ENCODE measurements around the gene NAIF1. TPM values are rescaled to one million over a fixed set of nuclear protein-coding genes. Genes with fewer than 3 reads are reported as not detected.

NAIF1 gene
- total RNA-seq, 1 experiment from 2014 or later: 12.4 TPM

GRCh38 chr9:128077847-128078503, 10.9 kb upstream of the NAIF1 start:
- TF ChIP-seq FOXK1 (CRISPR knock-in tag; IDR thresholded peaks at IDR 0.05) (no peak), TP53 (CRISPR knock-in tag; IDR thresholded peaks at IDR 0.05) (no peak), MXD4 (CRISPR knock-in tag; IDR thresholded peaks at IDR 0.05; ENCODE audit: borderline replicate concordance) (no peak), ZNF281 (CRISPR knock-in tag; IDR thresholded peaks at IDR 0.05) (no peak), GABPB1 (CRISPR knock-in tag; IDR thresholded peaks at IDR 0.05) (no peak), ARID4B (CRISPR knock-in tag; IDR thresholded peaks at IDR 0.05; ENCODE audit: borderline replicate concordance) (no peak), TCF7 (CRISPR knock-in tag; IDR thresholded peaks at IDR 0.05; ENCODE audit: low read depth) (no peak), FOXP4 (CRISPR knock-in tag; IDR thresholded peaks at IDR 0.05) (no peak), JAZF1 (CRISPR knock-in tag; IDR thresholded peaks at IDR 0.05) (no peak), GRHL2 (CRISPR knock-in tag; IDR thresholded peaks at IDR 0.05; ENCODE audit: insufficient replicate concordance, severe bottlenecking) (no peak), RORB (CRISPR knock-in tag; IDR thresholded peaks at IDR 0.05) (no peak), ATF6 (CRISPR knock-in tag; IDR thresholded peaks at IDR 0.05) (no peak)
- Mint-ChIP-seq H3K27me3 (ENCODE audit: low read depth) (no peaks in the 10 kb centered on the region), H3K27ac (peak overlapping the region; percentile 75), H3K4me3 (no peak overlapping the region), H3K9me3 (no peaks in the 10 kb centered on the region), H3K4me1 (peaks cover 32% of the 10 kb centered on the region), H3K36me3 (peaks cover 5% of the 10 kb centered on the region)
- ATAC-seq (no peak), DNase-seq (ENCODE audit: low spot score) (no peak)
- ChIA-PET POLR2A (no interaction called here), CTCF (interaction anchor here (1.1 to 2.1 kb wide), 3 partner anchors 40 to 134 kb away, joined by 4 to 9 read pairs (median 9); no protein-coding TSS in a partner anchor)

GRCh38 chr9:128073253-128073886, 6.2 kb upstream of the NAIF1 start:
- Mint-ChIP-seq H3K27ac (no peak overlapping the region), H3K36me3 (peaks cover 5% of the 10 kb centered on the region; the same call in 1 of the 2 replicates), H3K27me3 (ENCODE audit: low read depth) (no peaks in the 10 kb centered on the region), H3K4me3 (no peak overlapping the region), H3K4me1 (peaks cover 35% of the 10 kb centered on the region), H3K9me3 (no peaks in the 10 kb centered on the region)
- ChIA-PET CTCF (interaction anchor here (1.0 to 3.2 kb wide), 7 partner anchors 18 to 130 kb away, joined by 3 to 18 read pairs (median 4); no protein-coding TSS in a partner anchor), POLR2A (no interaction called here)
- no peak for TF ChIP-seq CREB1 (CRISPR knock-in tag; IDR thresholded peaks at IDR 0.05)
- TF ChIP-seq NFE2L1 (CRISPR knock-in tag; IDR thresholded peaks at IDR 0.05): no peak
- peak; percentile 78 for TF ChIP-seq GABPB1 (CRISPR knock-in tag; IDR thresholded peaks at IDR 0.05)
- TF ChIP-seq ZNF317 (CRISPR knock-in tag; IDR thresholded peaks at IDR 0.05; ENCODE audit: borderline replicate concordance, low read depth): no peak
- ATAC-seq: no peak
- no peak for DNase-seq (ENCODE audit: low spot score)
